Esophagus muscularis mucosa (tissue), 4 donors: ENCODE data around the gene BBS2. TPM values are rescaled to one million over a fixed set of nuclear protein-coding genes. Genes with fewer than 3 reads are reported as not detected.

Source experiments
- DNase-seq: peaks from one replicate; pipeline ENCODE4 v3.0.0-alpha.2; 2017; ENCODE audit errors: extremely low spot score
- H3K27ac ChIP-seq, 4 donors: fragments of 200-600 bp; sonication (generic); replicated peaks in 1 of 4; 1 replicate in 3 of 4; 2 replicates in 1 of 4; pipeline ENCODE4 v1.5.1; 2016 to 2019; ENCODE audit warnings: mild to moderate bottlenecking in 1 of 4
- H3K27me3 ChIP-seq, 4 donors: fragments of 200-600 bp; sonication (generic); one replicate each; pipeline versions ENCODE4 v1.5.1 to v1.6.0; 2016 to 2019
- H3K36me3 ChIP-seq, 4 donors: fragments of 200-600 bp; sonication (generic); one replicate each; pipeline ENCODE4 v1.5.1; 2016 to 2019
- H3K4me1 ChIP-seq, 4 donors: fragments of 200-600 bp; sonication (generic); one replicate each; pipeline ENCODE4 v1.5.1; 2016 to 2019
- H3K4me3 ChIP-seq, 4 donors: fragments of 200-600 bp; sonication (generic); 1 replicate in 2 of 4; 2 replicates in 2 of 4; pipeline ENCODE4 v1.5.1; 2016 to 2019; ENCODE audit warnings: mild to moderate bottlenecking in 4 of 4, moderate library complexity in 1 of 4
- H3K9me3 ChIP-seq, 4 donors: fragments of 200-600 bp; sonication (generic); 1 replicate in 3 of 4; 2 replicates in 1 of 4; pipeline ENCODE4 v1.5.1; 2016 to 2019
- EP300 ChIP-seq: sonication (generic); formaldehyde crosslinking; IDR thresholded peaks from one replicate; pipeline ENCODE4 v1.6.1; 2017; ENCODE audit warnings: antibody characterized with exemption
- POLR2A ChIP-seq: fragments of 450-650 bp; IDR thresholded peaks from one replicate; pipeline ENCODE4 v1.6.1; 2017; ENCODE audit warnings: antibody characterized with exemption, moderate library complexity, mild to moderate bottlenecking, low read depth
- POLR2AphosphoS5 ChIP-seq, 2 donors: sonication (generic); formaldehyde crosslinking; IDR thresholded peaks; one replicate each; pipeline ENCODE4 v1.6.1; 2017; ENCODE audit warnings: antibody characterized with exemption in 2 of 2
- whole genome bisulfite sequencing: methylation state at CpG from one replicate; pipeline ENCODE4 v1.1.5; 2018; 5-methylcytosine and 5-hydroxymethylcytosine counted together
- intact Hi-C: fragments of 100-400 bp; cut with DNase I; formaldehyde crosslinking; loops from one replicate; pipeline ENCODE4 v1.15.1; 2023
- total RNA-seq, 4 donors: library from RNA; depleted of rRNA; stranded (reverse); fragments of >200 nt; gene quantifications; one replicate each; pipeline versions ENCODE4 v1.1.0 to v1.2.1, GENCODE V29; 2016
- TF ChIP-seq, protein P1 (sequence below), 3 experiments: fragments of 200-600 bp in 2 of 3; fragments of 450-650 bp in 1 of 3; sonication (generic) in 2 of 3; IDR thresholded peaks; one replicate each; pipeline ENCODE4 v1.5.1; 2017 to 2019; ENCODE audit warnings: antibody characterized with exemption in 3 of 3, mild to moderate bottlenecking in 2 of 3, moderate library complexity in 1 of 3

The BBS2 gene
- total RNA-seq, 4 donors from 2014 or later = 33.2 to 47.8 (median 39.0) TPM

DNA sequence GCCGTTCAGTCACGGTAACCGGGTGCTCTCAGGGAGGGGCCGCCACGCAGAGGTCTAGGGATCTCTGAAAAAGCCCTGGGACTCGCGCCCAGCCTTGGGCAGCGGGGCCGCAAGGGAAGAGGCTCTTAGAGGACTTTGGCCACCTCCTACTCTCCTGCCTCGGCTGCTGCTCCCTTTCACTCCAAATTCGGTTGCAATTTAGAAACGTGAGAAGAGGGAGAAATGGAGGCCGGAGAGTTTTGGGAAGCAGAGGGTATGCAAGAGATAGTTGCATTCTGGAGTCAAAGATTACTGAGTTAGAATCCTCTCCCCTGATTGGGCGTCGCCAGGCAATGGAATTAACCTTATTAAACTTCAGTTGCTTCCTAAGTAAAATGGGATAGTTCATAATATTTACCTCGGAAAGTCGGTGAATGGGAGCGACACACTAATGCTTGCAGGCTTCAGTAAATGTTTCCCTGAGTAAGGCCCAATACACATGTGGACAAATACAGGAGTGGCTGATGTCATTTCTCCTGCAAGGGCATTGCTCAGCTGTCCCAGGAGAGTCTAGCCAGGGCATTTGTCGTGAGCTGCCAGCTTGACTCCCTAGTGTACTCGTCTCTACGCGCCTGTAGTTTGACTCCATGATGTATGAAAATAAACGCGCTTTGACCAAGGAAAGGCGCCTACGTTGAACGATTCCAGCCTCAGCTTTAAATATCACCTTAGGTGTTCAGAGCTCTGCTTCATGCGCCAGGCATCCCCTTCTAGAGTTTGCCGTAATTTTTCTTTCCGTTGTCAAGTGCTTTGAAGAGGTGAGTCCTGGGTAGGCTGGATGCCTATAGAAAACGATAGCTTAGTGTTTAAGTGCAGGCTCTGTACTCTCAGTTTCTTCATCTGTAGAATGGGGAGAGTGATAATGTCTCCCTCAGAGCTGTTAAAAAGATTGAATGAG is 67.8 kb downstream of the BBS2 start:
- DNase-seq = no peak
- intact Hi-C loops = no loop called here
- H3K4me3 ChIP-seq = peak overlapping the region; percentile 70 to 96 (median 86)
- TF ChIP-seq POLR2AphosphoS5 (IDR thresholded peaks at IDR 0.05) (no peak), POLR2A (no peak), EP300 (no peak)
- TF ChIP-seq, protein P1, sequence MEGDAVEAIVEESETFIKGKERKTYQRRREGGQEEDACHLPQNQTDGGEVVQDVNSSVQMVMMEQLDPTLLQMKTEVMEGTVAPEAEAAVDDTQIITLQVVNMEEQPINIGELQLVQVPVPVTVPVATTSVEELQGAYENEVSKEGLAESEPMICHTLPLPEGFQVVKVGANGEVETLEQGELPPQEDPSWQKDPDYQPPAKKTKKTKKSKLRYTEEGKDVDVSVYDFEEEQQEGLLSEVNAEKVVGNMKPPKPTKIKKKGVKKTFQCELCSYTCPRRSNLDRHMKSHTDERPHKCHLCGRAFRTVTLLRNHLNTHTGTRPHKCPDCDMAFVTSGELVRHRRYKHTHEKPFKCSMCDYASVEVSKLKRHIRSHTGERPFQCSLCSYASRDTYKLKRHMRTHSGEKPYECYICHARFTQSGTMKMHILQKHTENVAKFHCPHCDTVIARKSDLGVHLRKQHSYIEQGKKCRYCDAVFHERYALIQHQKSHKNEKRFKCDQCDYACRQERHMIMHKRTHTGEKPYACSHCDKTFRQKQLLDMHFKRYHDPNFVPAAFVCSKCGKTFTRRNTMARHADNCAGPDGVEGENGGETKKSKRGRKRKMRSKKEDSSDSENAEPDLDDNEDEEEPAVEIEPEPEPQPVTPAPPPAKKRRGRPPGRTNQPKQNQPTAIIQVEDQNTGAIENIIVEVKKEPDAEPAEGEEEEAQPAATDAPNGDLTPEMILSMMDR (IDR thresholded peaks at IDR 0.05) = no peak
- 7% methylated on average over 28 of the region's 31 CpGs for WGBS
- H3K27me3 ChIP-seq = no peaks in the 10 kb centered on the region
- H3K27ac ChIP-seq = peak overlapping the region; percentile 82 to 89 (median 86)
- H3K36me3 ChIP-seq = peaks cover 11 to 46% (median 35%) of the 10 kb centered on the region in 4 donors
- H3K4me1 ChIP-seq = peaks cover 32 to 56% (median 47%) of the 10 kb centered on the region in 4 donors
- H3K9me3 ChIP-seq = no peaks in the 10 kb centered on the region

DNA sequence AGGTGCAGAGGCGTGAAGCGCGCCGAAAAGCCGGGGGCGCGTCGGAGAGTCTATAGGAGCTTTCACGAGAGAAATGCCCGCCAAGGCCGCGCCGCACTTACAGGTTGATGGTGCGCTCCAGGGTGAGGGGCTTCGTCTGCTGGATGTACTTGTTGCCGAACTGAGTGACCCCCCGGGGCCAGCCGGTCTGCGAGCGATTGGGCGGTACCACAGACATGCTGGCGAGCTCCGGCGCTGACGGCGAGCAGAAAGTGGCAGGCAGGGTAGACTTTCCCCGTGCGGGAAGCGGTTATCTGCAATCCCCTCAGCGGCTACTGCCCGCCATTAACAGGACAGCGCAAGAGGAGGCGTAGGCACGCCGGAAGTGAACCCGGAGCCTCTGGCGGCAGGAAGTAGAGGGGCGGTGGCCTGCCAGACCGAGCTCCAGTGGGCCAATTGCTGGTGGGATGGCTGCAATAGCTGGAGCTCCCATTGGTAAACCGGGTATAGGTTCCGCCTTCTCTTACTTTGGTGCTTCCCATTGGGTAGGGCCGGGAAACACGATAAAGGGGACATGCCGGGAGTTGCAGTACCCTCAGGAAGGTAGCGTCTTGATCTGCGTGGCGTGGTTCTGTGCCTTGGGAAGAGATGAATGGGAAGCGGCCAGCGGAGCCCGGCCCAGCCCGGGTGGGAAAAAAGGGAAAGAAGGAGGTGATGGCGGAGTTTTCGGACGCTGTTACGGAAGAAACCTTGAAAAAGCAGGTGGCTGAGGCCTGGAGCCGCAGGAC is 68.7 kb downstream of the BBS2 start, which contains the start of the genes NUDT21 and OGFOD1:
Gene NUDT21, minus strand, starts transcription at position 347 of the 767 bp plus-strand sequence. Its CDS starts 130 bp downstream, at position 217.
Gene OGFOD1, plus strand, starts transcription at position 569 of the 767 bp plus-strand sequence. Its CDS starts 59 bp downstream, at position 628.
- no peaks in the 10 kb centered on the region for H3K9me3 ChIP-seq
- TF ChIP-seq, protein P1 (IDR thresholded peaks at IDR 0.05) = no peak
- TF ChIP-seq POLR2AphosphoS5 (IDR thresholded peaks at IDR 0.05) = peak; percentile 86 to 88
- WGBS = under 1% methylated on average over 36 of the region's 56 CpGs
- peaks cover 32 to 56% (median 47%) of the 10 kb centered on the region in 4 donors for H3K4me1 ChIP-seq
- intact Hi-C loops = no loop called here
- peaks cover 5 to 46% (median 35%) of the 10 kb centered on the region in 4 donors for H3K36me3 ChIP-seq
- no peaks in the 10 kb centered on the region for H3K27me3 ChIP-seq
- H3K4me3 ChIP-seq = peak within 1 kb of the TSS; percentile 70 to 96 (median 86)
- DNase-seq = peak; percentile 98
- H3K27ac ChIP-seq = peak within 1 kb of the TSS; percentile 82 to 89 (median 86)

DNA sequence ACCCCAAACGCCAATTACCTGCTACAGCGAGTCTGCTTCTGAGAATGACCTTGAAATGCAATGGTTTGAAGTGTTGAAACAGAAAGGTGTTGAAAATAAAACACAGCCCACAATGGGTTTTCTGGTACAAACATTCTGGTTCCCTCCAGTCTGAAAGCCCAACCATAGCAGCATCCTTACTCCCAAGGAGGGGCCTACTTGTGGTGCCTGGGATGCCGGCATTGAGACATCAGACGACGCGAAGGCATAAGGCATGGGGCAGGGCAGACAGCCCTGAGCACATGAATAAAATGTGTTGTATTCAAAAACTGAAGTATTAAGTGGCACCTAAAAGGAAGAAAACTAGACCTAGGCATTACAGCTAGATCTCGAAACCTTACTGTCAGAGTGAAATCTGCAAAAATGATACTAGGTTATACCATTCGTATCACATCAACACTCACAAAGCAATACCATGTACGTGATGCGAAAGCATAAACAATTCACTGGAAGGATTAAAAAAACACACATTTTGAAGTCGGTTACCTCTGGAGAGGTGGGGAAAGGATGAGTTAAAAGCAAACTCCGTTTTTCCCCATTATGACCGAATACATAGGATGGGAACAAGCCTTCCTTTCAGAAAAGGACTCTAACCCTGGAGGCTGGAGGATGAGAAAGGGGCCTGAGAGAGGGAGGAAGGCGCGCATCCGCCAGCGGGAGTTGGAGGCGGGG is 69.4 kb downstream of the BBS2 start:
- peaks cover 4 to 46% (median 35%) of the 10 kb centered on the region in 4 donors for H3K36me3 ChIP-seq
- intact Hi-C loops = no loop called here
- no peaks in the 10 kb centered on the region for H3K9me3 ChIP-seq
- no peak for DNase-seq
- TF ChIP-seq, protein P1 (IDR thresholded peaks at IDR 0.05) = no peak
- TF ChIP-seq POLR2AphosphoS5 (IDR thresholded peaks at IDR 0.05) = no peak
- no peak for TF ChIP-seq POLR2A
- no peak for TF ChIP-seq EP300
- 7% methylated on average over 18 of the region's 18 CpGs for WGBS
- no peaks in the 10 kb centered on the region for H3K27me3 ChIP-seq
- peak overlapping the region; percentile 70 to 96 (median 86) for H3K4me3 ChIP-seq
- H3K4me1 ChIP-seq = peaks cover 32 to 56% (median 47%) of the 10 kb centered on the region in 4 donors
- peak overlapping the region; percentile 82 to 89 (median 86) for H3K27ac ChIP-seq

DNA sequence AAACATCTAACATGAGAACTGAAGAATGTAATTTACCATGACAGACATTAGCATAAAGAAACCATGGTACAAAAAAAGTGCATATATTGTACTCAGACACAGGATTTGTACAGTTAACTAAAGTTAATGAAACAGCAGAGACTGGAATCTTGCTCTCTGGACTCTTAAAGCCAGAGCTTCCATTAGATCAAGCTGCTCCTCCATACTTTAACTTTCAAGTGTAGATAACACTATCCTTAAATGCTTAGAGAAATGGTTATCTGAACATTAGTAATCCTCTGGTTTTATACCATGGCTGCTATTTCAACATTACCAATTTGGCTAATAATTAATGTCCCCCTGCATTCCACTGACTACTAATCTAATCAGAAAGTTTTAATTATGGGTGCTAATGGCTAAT is 71.8 kb downstream of the BBS2 start:
- intact Hi-C loops = no loop called here
- Histone ChIP-seq H3K4me1 (peaks cover 30 to 44% (median 41%) of the 10 kb centered on the region in 4 donors), H3K27ac (no peak overlapping the region), H3K9me3 (no peaks in the 10 kb centered on the region), H3K4me3 (no peak overlapping the region), H3K27me3 (no peaks in the 10 kb centered on the region), H3K36me3 (peaks cover 4 to 45% (median 37%) of the 10 kb centered on the region in 4 donors)
- DNase-seq = no peak
- no peak for TF ChIP-seq POLR2A
- TF ChIP-seq POLR2AphosphoS5 (IDR thresholded peaks at IDR 0.05) = no peak
- TF ChIP-seq EP300 = no peak
- TF ChIP-seq, protein P1 (IDR thresholded peaks at IDR 0.05) = no peak
